Neuronal stem cell (in vitro differentiated cells): ENCODE data around the gene CEMIP2.

Source experiments
- DNase-seq: peaks from one replicate; pipeline ENCODE4 v3.0.0-alpha.2; 2013; ENCODE audit warnings: low spot score
- H2AFZ ChIP-seq: one replicate; pipeline ENCODE4 v1.6.1; 2013; ENCODE audit warnings: mild to moderate bottlenecking, low read length, inconsistent platforms
- H2AK5ac ChIP-seq: 2 replicates; pipeline ENCODE4 v1.6.1; 2013; ENCODE audit warnings: low read depth, mild to moderate bottlenecking, inconsistent platforms, low read length, moderate library complexity, mixed read lengths
- H2BK120ac ChIP-seq: 2 replicates; pipeline ENCODE4 v1.6.1; 2013; ENCODE audit warnings: low read depth, mild to moderate bottlenecking, inconsistent platforms, low read length, moderate library complexity, mixed read lengths
- H2BK12ac ChIP-seq: one replicate; pipeline ENCODE4 v1.6.1; 2013; ENCODE audit warnings: low read length, inconsistent platforms
- H2BK15ac ChIP-seq: 2 replicates; pipeline ENCODE4 v1.6.1; 2013; ENCODE audit warnings: mild to moderate bottlenecking, low read length, inconsistent platforms, mixed read lengths
- H2BK5ac ChIP-seq: one replicate; pipeline ENCODE4 v1.6.1; 2013; ENCODE audit warnings: inconsistent platforms, mild to moderate bottlenecking, low read length, moderate library complexity
- H3K14ac ChIP-seq: one replicate; pipeline ENCODE4 v1.6.1; 2013; ENCODE audit warnings: low read length, inconsistent platforms
- H3K18ac ChIP-seq: 2 replicates; pipeline ENCODE4 v1.6.1; 2013; ENCODE audit warnings: low read length, inconsistent platforms
- H3K23ac ChIP-seq: 2 replicates; pipeline ENCODE4 v1.6.1; 2013; ENCODE audit warnings: low read depth, mild to moderate bottlenecking, mixed read lengths, low read length, inconsistent platforms; ENCODE audit not compliant: poor library complexity
- H3K27ac ChIP-seq: replicated peaks from 3 replicates; pipeline ENCODE4 v1.5.1; 2013; ENCODE audit warnings: low read length, inconsistent platforms
- H3K27me3 ChIP-seq, 3 experiments: 2 replicates each; pipeline ENCODE4 v1.6.1; 2013; ENCODE audit warnings: low read length in 3 of 3, mild to moderate bottlenecking in 2 of 3, inconsistent platforms in 1 of 3, low read depth in 1 of 3, mixed read lengths in 1 of 3, moderate library complexity in 1 of 3; ENCODE audit not compliant: control insufficient read depth in 3 of 3, insufficient read depth in 3 of 3
- H3K36me3 ChIP-seq, 2 donors: replicated peaks in 1 of 2; 2 replicates each; pipeline ENCODE4 v1.6.1; 2013; ENCODE audit warnings: low read length in 2 of 2; ENCODE audit not compliant: control insufficient read depth in 2 of 2, insufficient read depth in 2 of 2
- H3K4ac ChIP-seq: 2 replicates; pipeline ENCODE4 v1.6.1; 2013; ENCODE audit warnings: inconsistent platforms, mild to moderate bottlenecking, low read length, moderate library complexity
- H3K4me1 ChIP-seq, 2 donors: 1 replicate in 1 of 2; 2 replicates in 1 of 2; pipeline ENCODE4 v1.6.1; 2013; ENCODE audit warnings: low read length in 2 of 2, low read depth in 1 of 2; ENCODE audit not compliant: control insufficient read depth in 2 of 2, insufficient read depth in 1 of 2
- H3K4me2 ChIP-seq: one replicate; pipeline ENCODE4 v1.6.1; 2013; ENCODE audit warnings: mild to moderate bottlenecking, low read length, inconsistent platforms; ENCODE audit not compliant: insufficient read depth, poor library complexity, severe bottlenecking
- H3K4me3 ChIP-seq, 2 donors: 2 replicates each; pipeline ENCODE4 v1.5.1; 2013; ENCODE audit warnings: low read length in 2 of 2, mild to moderate bottlenecking in 2 of 2, inconsistent platforms in 1 of 2, moderate library complexity in 1 of 2
- H3K79me1 ChIP-seq: one replicate; pipeline ENCODE4 v1.6.1; 2013; ENCODE audit warnings: low read depth, mild to moderate bottlenecking, inconsistent platforms, low read length, moderate library complexity
- H3K9ac ChIP-seq: one replicate; pipeline ENCODE4 v1.6.1; 2013; ENCODE audit warnings: mild to moderate bottlenecking, low read depth, low read length, inconsistent platforms; ENCODE audit not compliant: poor library complexity
- H3K9me3 ChIP-seq, 2 donors: replicated peaks in 1 of 2; 2 replicates each; pipeline versions ENCODE3 to v1.6.1; 2013; ENCODE audit warnings: low read length in 2 of 2, mild to moderate bottlenecking in 2 of 2, inconsistent platforms in 1 of 2, low read depth in 1 of 2, mixed read lengths in 1 of 2, moderate library complexity in 1 of 2; ENCODE audit not compliant: control insufficient read depth in 2 of 2, insufficient read depth in 1 of 2
- H4K8ac ChIP-seq: one replicate; pipeline ENCODE4 v1.6.1; 2013; ENCODE audit warnings: low read depth, mild to moderate bottlenecking, inconsistent platforms, low read length, moderate library complexity
- H4K91ac ChIP-seq: one replicate; pipeline ENCODE4 v1.6.1; 2013; ENCODE audit warnings: low read length, low read depth, mild to moderate bottlenecking, inconsistent platforms; ENCODE audit not compliant: poor library complexity
- WGBS, 2 donors: extraction: QIAGEN DNeasy Blood & Tissue Kit; methylation state at CpG; one replicate each; pipeline ENCODE4 v1.1.7; 2013; ENCODE audit warnings: missing lambda C conversion rate in 2 of 2, mixed read lengths in 1 of 2; ENCODE audit not compliant: insufficient read length in 2 of 2, insufficient replicate concordance in 1 of 2; ENCODE audit errors: extremely low coverage in 2 of 2; 5-methylcytosine and 5-hydroxymethylcytosine counted together

The CEMIP2 gene

GRCh38 chr9:71710201-71710600 lies 58.1 kb downstream of the CEMIP2 start:
- Histone ChIP-seq H2BK120ac (no peak overlapping the region), H3K23ac (no peak overlapping the region), H2BK15ac (no peak overlapping the region), H2AFZ (no peak overlapping the region), H2BK5ac (no peak overlapping the region), H2BK12ac (no peak overlapping the region), H3K4me1 (no peaks in the 10 kb centered on the region), H3K9me3 (no peaks in the 10 kb centered on the region), H3K27me3 (no peaks in the 10 kb centered on the region), H3K18ac (no peak overlapping the region), H3K36me3 (peaks cover 29 to 98% of the 10 kb centered on the region in 2 donors), H3K14ac (no peak overlapping the region), H4K91ac (no peak overlapping the region), H3K4me3 (no peak overlapping the region), H3K4me2 (no peak overlapping the region), H4K8ac (no peak overlapping the region), H2AK5ac (no peak overlapping the region), H3K27ac (no peak overlapping the region), H3K79me1 (no peaks in the 10 kb centered on the region), H3K4ac (no peak overlapping the region), H3K9ac (no peak overlapping the region)
- DNase-seq, result no peak
- no CpG with 5 or more reads among the region's 5 CpGs for WGBS, 2 donors

DNA sequence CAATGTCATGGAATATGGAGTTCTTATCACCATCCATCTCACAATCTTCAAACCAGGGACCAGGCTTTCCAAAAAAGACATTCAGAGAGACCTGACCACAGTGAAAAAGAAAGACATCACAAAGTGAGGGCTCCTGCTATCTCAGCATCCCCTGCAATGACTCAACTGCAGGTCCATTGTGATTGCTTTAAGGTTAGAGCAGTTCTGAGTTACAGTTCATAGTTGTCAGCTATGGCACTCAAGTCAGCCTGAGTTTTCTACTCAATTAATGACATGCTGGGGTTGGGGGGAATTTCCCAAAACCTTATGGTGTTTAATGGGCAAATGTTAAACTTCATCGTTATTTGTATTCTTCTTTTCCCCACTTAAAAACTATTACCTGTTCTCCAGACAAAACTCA lies 58.9 kb downstream of the CEMIP2 start:
- no peak overlapping the region for H2BK15ac ChIP-seq

DNA sequence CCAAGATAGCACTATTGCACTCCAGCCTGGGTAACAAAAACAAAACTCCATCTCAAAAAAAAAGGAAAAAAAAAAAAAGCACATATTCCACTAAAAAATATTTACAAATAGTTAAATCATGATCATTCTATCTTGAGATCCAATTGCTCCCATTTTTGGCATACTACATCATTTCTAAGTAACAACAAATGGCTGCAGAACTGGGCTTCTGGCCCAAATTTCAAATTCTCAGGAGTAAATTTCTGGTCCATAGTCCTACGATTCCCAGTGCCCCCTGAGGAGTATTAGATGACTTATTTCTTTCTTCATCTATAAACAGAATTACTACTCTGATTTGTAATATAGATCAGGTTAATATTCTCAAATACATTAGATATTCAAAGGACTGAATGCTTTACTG lies 62.1 kb downstream of the CEMIP2 start:
- Histone ChIP-seq H3K23ac (no peak overlapping the region), H3K9ac (no peak overlapping the region), H3K14ac (no peak overlapping the region), H3K4me2 (no peak overlapping the region), H2BK15ac (no peak overlapping the region), H3K27ac (no peak overlapping the region), H2AFZ (no peak overlapping the region), H2BK5ac (no peak overlapping the region), H4K91ac (no peak overlapping the region), H3K4me3 (no peak overlapping the region), H3K9me3 (no peaks in the 10 kb centered on the region), H3K36me3 (peaks cover 28 to 98% of the 10 kb centered on the region in 2 donors), H2BK12ac (no peak overlapping the region), H3K79me1 (no peaks in the 10 kb centered on the region), H3K4me1 (no peaks in the 10 kb centered on the region), H2AK5ac (no peak overlapping the region), H4K8ac (no peak overlapping the region), H3K27me3 (no peaks in the 10 kb centered on the region), H3K4ac (no peak overlapping the region), H2BK120ac (no peak overlapping the region), H3K18ac (no peak overlapping the region)
- DNase-seq, result no peak
- WGBS, 2 donors, result no CpG with 5 or more reads among the region's 1 CpG

More for the DNA sequence above, 58.9 kb downstream of the CEMIP2 start:
- H3K36me3 ChIP-seq, result peaks cover 30 to 98% of the 10 kb centered on the region in 2 donors
- H4K91ac ChIP-seq, result no peak overlapping the region
- no peak overlapping the region for H4K8ac ChIP-seq
- H3K4me2 ChIP-seq, result no peak overlapping the region
- H3K79me1 ChIP-seq, result no peaks in the 10 kb centered on the region
- H3K18ac ChIP-seq, result no peak overlapping the region
- H2BK5ac ChIP-seq, result no peak overlapping the region
- no peak overlapping the region for H3K9ac ChIP-seq
- no peaks in the 10 kb centered on the region for H3K4me1 ChIP-seq
- H3K27me3 ChIP-seq, result no peaks in the 10 kb centered on the region
- no CpG with 5 or more reads among the region's 1 CpG for WGBS, 2 donors
- no peak overlapping the region for H2BK12ac ChIP-seq
- no peak overlapping the region for H3K23ac ChIP-seq
- no peak overlapping the region for H3K4me3 ChIP-seq
- H3K4ac ChIP-seq, result no peak overlapping the region
- H2BK120ac ChIP-seq, result no peak overlapping the region
- no peak overlapping the region for H2AK5ac ChIP-seq
- no peak overlapping the region for H2AFZ ChIP-seq
- DNase-seq, result no peak
- H3K14ac ChIP-seq, result no peak overlapping the region
- H3K9me3 ChIP-seq, result no peaks in the 10 kb centered on the region
- no peak overlapping the region for H3K27ac ChIP-seq

DNA sequence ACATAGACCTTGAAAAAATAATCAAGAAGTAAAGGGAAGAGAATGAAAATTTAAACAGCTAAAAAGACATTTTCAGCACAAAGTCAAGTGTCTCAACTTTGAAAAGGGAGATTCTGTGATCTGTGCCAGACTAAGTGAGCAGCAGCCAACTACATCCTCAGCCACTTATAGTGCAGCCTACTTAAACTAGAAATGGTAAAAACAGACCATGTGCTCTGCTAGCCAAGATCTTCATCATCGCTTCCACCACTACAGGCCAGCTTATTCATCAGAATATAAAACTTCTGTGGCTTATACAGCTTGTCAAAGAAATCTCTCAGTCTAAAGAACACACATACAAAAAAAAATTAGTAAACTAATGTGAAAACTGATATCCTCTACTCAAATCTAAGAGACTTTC lies 63.5 kb downstream of the CEMIP2 start:
- Histone ChIP-seq H3K4me1 (no peaks in the 10 kb centered on the region), H3K4ac (no peak overlapping the region), H2AK5ac (no peak overlapping the region), H2BK12ac (no peak overlapping the region), H4K91ac (no peak overlapping the region), H3K36me3 (peaks cover 28 to 98% of the 10 kb centered on the region in 2 donors), H2AFZ (no peak overlapping the region), H3K18ac (no peak overlapping the region), H3K27ac (no peak overlapping the region), H4K8ac (no peak overlapping the region), H3K23ac (no peak overlapping the region), H3K4me2 (no peak overlapping the region), H2BK5ac (no peak overlapping the region), H3K9ac (no peak overlapping the region), H2BK15ac (no peak overlapping the region), H3K9me3 (no peaks in the 10 kb centered on the region), H2BK120ac (no peak overlapping the region), H3K14ac (no peak overlapping the region), H3K79me1 (no peaks in the 10 kb centered on the region), H3K27me3 (no peaks in the 10 kb centered on the region), H3K4me3 (no peak overlapping the region)
- no peak for DNase-seq
- no CpG with 5 or more reads among the region's 1 CpG for WGBS, 2 donors
